HG02981 (cell line): ENCODE data around the gene SOX9.

ENCODE experiments used
- ATAC-seq: cut with Tn5 transposase; IDR thresholded peaks from one replicate; pipeline ENCODE4 v1.9.1; 2021; ENCODE audit warnings: mild to moderate bottlenecking, moderate library complexity; ENCODE audit not compliant: unreplicated experiment

Gene SOX9

GRCh38 chr17:72120642-72121163 is at the start of gene SOX9:
Gene SOX9 (plus strand): TSS chr17:72121020. CDS start chr17:72121392, 372 bp downstream.
- ATAC-seq: peak; percentile 78

DNA sequence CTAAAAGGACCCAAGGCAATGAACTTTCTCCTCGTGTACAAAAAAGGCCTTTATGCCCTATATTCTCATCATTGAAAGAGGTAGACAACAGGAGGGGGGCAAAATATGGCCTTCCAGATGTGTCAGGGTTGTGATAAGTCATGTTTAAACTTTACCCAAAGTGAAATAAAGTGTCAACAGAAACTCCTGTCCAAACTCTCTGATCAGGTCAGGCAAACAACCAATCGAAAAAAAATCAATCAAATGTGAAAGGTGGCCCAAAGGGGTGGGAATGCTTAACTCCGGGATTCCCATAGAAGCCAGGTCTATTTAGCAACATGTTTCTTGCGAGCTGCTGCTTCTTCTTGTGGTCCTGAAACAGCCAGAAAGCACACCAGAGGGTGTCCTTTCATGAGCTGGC is 49.5 kb upstream of the SOX9 start:
- no peak for ATAC-seq

GRCh38 chr17:72075995-72076677 is 44.7 kb upstream of the SOX9 start:
- no peak for ATAC-seq

- ATAC-seq: no peak
Observed at GRCh38 chr17:72076678-72077030, 44.2 kb upstream of the SOX9 start.

- ATAC-seq: no peak
Observed at GRCh38 chr17:72077326-72077960, 43.4 kb upstream of the SOX9 start.

GRCh38 chr17:72079700-72080099 is 41.1 kb upstream of the SOX9 start:
- ATAC-seq: no peak

DNA sequence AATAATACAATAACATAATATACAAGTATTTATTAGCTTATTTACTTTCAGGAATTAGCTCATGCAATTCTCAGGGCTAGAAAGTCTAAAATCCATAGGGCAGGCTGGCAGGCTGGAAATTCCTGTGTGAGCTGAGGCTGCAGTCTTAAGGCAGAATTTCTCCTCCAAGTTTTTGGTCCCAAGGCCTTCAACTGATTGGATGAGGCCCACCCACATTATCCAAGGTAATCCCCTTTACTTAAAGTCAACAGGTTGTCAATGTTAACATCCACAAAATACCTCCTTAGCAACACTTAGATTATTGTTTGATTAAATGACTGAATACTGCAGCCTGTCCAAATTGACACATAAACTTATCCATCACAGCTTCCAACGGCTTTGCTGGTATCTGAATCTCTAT is 32.9 kb upstream of the SOX9 start:
- ATAC-seq: no peak

DNA sequence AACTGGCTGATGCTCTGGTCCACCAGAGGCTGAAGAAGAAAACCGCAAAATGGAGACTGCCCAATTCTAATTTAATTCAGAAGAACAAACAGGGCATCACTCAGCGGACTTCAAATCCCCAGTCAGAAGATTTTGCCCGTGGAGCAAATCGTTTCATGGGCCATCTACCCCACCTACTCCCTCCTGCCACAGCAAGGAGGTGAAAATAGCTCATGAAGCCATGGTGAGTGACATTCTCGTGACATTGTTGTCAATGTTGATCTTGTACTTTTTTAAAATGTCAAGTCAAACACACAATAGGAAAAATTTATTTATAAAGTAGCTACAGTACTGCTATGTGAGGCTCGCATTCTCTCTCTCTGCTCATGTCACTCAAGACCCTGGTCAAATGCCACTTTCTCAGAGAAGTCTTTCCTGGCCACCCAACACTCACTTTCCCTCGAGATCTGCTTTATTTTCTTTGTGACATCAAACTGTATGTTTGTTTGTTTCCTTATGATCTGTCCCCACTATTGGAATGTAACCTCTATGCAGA is 31.3 kb upstream of the SOX9 start:
- ATAC-seq: no peak

DNA sequence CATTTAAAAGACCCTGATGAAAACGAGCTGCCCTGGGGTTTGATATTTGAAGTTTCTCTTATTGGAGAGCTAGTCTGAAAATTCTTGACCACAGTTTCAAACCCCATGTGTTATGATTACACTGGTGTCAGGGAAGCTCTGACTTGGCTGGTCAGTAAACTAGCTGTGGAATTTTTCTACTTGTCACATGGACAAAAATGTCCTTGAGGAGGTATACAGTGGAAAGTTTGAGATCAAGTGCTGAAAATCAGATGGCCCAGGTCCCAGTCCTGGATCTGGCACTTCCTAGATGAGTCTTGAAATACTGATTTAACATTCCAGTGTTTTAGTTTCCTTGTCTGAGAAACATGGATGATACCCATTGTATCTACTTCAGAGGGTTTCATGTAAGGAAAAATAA is 30.7 kb upstream of the SOX9 start:
- no peak for ATAC-seq

- no peak for ATAC-seq
Observed at GRCh38 chr17:72092710-72093322, 28.0 kb upstream of the SOX9 start.

- no peak for ATAC-seq
Observed at GRCh38 chr17:72093707-72094106, 27.1 kb upstream of the SOX9 start.

- no peak for ATAC-seq
Observed at GRCh38 chr17:72095316-72095715, 25.5 kb upstream of the SOX9 start.

- ATAC-seq: no peak
Observed at GRCh38 chr17:72097144-72097543, 23.7 kb upstream of the SOX9 start.

DNA sequence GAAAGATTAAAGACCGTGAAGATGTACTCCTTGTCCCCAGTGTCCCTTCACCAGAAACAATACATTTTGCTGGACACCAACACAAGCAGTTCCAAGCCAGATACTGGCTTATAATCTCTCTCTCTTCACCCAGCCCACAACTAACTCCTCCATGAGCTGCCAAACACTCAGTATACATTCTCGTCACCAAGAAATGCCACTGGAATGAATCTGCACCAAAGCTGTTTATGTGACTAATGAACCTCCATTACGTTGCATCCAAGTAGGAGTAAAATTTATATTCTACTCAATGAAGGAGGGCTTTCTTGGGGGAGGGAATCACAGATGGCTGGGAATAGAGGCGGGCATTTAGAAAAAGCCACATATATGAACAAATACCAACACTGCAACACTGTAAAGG is 20.9 kb upstream of the SOX9 start:
- no peak for ATAC-seq

DNA sequence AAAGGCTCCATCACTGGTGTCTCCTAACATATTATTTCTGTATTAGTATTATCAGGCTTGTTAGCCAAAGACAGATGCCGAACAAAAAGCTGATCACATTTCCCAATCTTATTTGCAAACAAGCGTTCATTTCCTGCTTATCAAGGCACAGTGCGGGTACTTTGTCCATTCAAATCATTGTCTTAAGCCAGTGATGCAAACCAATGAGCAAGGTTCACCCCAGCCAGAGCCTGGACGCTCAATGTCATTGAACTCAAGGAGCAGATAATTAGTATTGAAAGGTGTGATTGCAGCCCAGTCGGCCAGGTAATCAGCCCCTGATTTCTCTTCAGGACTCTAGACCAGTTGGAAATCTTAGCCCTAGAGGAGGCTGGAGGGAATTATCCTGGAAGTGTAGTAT is 20.4 kb upstream of the SOX9 start:
- ATAC-seq: no peak

DNA sequence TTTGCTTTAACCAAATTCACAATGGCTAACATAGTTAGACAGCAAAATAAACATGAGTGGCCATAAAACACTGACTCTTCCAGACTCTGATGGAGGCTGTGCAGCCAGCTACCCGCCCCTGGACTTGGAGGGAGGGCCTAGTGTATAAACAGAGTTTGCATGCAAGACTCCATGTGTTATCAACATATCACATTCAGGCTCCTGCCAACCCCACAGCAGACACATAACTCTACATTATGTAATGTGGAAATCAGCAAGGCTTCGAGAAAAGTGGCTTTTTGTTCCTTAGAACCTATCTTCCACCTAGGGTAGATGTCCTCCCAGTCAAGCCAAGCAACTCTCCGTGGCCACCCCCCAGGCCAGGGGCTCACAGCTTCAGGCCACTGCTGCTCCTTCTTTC is 19.3 kb upstream of the SOX9 start:
- ATAC-seq: no peak

DNA sequence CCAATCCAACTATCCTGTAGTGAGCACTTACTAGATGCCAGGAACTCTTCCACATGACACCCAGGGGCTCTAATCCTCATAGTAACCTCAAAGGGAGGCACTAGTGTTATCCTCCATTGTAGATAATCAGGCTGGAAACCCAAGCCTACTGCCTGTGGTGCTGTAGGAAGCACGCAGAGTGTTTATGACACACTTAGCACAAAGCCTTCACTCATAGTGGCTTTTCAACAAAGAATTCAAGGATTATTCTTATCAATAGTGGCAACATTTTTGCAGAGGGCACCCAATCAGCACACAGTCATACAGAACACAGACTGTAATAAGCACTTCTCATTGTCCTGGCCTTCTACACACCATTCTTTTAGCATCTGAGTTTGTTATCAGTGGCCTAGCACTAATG is 18.5 kb upstream of the SOX9 start:
- no peak for ATAC-seq

GRCh38 chr17:72104164-72104862 is 16.5 kb upstream of the SOX9 start:
- ATAC-seq: no peak

GRCh38 chr17:72104863-72105234 is 16.0 kb upstream of the SOX9 start:
- ATAC-seq: no peak

- no peak for ATAC-seq
Observed at GRCh38 chr17:72107100-72107499, 13.7 kb upstream of the SOX9 start.

GRCh38 chr17:72110231-72110941 is 10.4 kb upstream of the SOX9 start:
- ATAC-seq: no peak
